ENCODE results near the gene OPHN1.
"Not testable (repeated sequence)": the region's sequence is repeated elsewhere in the genome, so short reads cannot be mapped to it uniquely, and the experiment has no call there.

Gene OPHN1

GRCh38 chrX:68421636-68422035 is 11.7 kb downstream of the OPHN1 start:
- no peak for DNase-seq

- no peak for DNase-seq
Observed at GRCh38 chrX:68420559-68420958, 12.7 kb downstream of the OPHN1 start.

DNA sequence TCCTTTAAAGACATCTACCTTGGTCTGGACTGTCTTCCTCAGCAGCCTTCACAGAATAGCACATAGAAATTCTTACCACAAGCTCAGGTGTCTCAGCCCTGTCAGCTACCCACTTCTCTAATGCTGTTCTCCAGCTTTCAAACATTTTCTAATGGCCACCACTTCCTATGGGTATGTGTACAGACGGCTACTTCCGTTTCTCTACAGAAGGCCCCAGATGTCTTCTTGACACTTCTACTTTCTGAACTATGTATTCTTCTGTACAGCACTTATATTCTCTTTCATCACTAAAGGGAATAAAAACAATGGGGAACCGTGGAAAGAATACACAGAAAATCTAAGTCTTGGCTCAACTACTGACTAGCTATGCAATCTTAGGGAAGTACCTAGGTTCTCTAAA is 13.3 kb downstream of the OPHN1 start:
- DNase-seq = no peak

DNA sequence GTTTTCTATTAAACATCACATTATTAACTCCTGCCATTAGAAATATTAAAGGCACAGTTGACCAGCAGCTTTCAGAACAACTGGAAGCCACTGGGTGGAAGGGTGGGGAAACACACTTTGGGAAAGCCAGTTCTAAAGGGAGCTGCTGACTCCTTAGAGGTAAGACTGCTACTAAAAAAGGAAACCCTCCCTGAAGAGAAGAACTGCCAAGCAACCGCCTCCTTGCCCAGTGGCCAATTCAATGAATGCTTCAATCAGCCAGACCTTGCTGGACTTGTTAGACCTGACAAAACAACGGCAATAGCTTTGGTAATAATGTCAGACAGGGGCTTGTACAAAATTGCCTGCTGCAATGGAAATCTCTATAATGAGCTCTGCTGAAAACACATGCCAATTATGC is 15.6 kb downstream of the OPHN1 start:
- DNase-seq = no peak

- no peak for DNase-seq
Observed at GRCh38 chrX:68416592-68416991, 16.7 kb downstream of the OPHN1 start.

- DNase-seq = no peak
Observed at GRCh38 chrX:68415316-68415715, 18.0 kb downstream of the OPHN1 start.

- DNase-seq = no peak
Observed at GRCh38 chrX:68413254-68413653, 20.0 kb downstream of the OPHN1 start.

- DNase-seq = no peak
Observed at GRCh38 chrX:68411729-68412128, 21.6 kb downstream of the OPHN1 start.

DNA sequence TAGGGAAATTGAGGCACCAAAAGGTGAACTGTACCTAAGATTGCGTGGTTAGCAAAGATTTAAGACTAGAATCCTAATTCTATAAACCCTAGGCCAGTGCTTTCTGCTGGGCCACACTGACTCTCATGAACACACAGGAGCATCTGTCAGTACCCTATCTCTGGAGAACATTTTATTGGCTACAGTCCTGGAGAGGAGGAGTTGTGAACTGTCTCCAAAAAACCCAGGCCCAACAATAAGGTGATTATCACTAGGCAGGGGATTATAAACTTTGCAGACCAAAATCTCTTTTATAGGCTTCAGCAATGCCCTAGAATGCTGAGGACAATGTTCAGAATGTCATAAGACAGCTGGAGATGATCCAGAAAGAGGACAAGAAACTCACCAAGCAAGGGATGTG is 24.1 kb downstream of the OPHN1 start:
- DNase-seq = no peak

DNA sequence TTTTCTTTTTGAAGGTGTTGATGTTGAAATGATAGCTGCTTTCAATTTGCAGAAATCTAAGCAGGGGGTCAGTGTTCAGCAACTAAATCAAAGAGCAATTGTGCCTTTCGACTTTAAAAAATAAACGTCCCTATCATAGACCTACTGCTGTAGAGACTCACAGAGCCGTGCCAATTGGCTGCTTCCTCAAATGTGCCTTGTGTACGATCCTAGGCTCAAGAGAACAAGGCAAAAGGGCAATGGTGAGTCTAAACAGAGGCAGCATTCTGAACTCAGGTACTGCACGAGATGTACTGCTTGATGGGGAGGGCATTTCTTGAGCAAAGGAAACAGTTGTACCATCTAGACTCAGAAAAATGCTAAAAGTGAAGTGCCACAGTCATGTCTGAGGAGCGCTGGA is 29.8 kb downstream of the OPHN1 start:
- no peak for DNase-seq

DNA sequence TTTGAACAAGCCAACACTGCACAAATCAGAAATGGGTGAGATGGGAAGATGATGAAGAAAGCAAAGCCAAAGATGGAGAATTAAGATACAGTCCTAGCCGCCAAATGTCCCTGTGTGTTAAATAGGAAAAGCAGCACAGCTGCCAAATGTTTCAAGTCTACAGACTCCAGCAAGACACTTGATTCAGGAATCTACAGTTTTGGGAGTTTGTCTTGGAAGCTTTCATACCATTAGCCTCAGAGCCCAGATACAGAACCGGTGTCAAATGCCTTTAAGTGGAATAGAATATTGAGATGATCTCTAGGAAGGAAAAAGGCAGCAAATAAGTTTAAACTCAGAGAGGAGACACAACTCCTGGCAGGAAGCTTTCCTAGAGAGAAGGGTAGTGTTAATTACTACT is 30.3 kb downstream of the OPHN1 start:
- no peak for DNase-seq

DNA sequence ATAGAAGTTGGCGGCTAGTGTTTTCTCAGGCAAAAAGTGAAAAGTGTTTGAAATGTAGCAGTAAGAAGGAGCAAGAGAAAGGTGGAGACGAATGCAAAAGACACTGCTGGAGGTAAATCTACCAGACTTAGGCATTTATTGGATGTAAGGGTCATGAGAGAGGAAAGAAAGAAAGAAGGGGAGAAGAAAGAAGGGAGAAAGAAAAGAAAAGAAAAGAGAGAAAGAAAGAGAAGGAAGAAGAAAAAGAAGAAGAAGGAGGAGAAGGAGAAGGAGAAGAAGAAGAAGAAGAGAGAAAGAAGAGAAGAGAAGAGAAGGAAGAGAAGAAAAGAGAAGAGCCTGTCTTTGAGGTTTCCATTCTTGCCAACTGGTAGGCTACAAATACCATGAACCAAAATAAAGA is 31.2 kb downstream of the OPHN1 start:
- no peak for DNase-seq

DNA sequence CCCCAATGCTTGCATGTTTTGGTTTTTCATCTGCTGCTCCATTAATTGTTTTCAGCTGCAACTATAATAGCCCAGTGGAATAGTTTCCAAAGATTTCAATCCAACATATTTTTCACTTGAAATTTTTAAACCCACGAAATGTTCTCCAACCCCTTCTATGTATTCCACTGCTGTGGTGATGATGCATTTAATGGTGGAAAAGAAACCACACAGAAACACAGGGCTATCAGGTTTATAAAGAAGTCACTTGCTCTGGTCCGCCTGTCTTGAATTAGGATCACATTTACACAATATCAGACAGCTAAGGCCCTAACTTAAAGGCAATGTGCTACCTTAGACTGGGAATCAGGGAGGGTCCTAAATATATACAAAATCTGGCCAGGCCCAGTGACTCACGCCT is 35.0 kb downstream of the OPHN1 start:
- DNase-seq = no peak

GRCh38 chrX:68396953-68397352 is 36.3 kb downstream of the OPHN1 start:
- DNase-seq = no peak

- DNase-seq = not testable (repeated sequence)
Observed at GRCh38 chrX:68389419-68389960, 43.8 kb downstream of the OPHN1 start.

DNA sequence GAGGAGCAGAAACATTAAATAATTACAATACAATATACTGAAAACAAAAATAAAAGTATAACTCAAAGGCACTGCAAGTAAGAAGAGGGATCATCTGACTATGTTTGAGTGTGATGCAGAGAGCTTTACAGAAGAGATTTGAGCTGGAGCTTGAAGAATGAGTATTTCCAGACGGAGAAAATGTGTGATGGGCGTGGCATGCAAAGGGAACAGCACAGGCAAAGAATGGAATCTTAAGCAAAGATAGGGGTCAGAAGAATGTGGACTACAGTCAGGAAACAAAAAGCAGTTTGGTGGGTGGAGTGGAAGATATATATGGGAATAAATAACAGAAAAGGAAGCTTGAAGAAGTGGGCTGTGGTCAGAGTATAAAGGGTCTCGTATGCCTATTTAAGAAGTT is 45.5 kb downstream of the OPHN1 start:
- DNase-seq = no peak

- no peak for DNase-seq
Observed at GRCh38 chrX:68383540-68383939, 49.8 kb downstream of the OPHN1 start.

- not testable (repeated sequence) for DNase-seq
Observed at GRCh38 chrX:68377579-68377978, 55.7 kb downstream of the OPHN1 start.

GRCh38 chrX:68376373-68376772 is 56.9 kb downstream of the OPHN1 start:
- no peak for DNase-seq

GRCh38 chrX:68375803-68376202 is 57.5 kb downstream of the OPHN1 start:
- no peak for DNase-seq

GRCh38 chrX:68372665-68373064 is 60.6 kb downstream of the OPHN1 start:
- DNase-seq = no peak

GRCh38 chrX:68369559-68369958 is 63.7 kb downstream of the OPHN1 start:
- no peak for DNase-seq

- DNase-seq = no peak
Observed at GRCh38 chrX:68365341-68365740, 68.0 kb downstream of the OPHN1 start.

DNA sequence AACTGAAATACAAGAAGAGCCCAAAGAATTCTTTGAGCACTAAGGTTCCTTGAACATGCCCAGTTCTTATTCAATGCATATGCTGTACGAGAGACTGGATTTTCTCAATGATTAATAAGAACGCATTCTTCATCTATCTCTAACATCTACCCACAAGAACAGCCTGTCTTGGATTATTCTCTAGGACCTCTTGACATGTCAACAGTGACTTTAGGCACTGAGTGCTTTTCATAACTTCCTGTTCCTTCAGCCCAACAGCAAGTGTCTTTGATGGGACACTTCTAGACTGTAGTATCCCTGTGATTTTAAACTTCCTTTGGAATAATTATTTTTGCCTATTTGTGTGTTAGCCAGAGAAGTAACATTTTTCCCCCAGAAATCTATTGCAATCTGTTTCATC is 69.3 kb downstream of the OPHN1 start:
- DNase-seq = no peak

GRCh38 chrX:68358679-68359078 is 74.6 kb downstream of the OPHN1 start:
- DNase-seq = no peak

DNA sequence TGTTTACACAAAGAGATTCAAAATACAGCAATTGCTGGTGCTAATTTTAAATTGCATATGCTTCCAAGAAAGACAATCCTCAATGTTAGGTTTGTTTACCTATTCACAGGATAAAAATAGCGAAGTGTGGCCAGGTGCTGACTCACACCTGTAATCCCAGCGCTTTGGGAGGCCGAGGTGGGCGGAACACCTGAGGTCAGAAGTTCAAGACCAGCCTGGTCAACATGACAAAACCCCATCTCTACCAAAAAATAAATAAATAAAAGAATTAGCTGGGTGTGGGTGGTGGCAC is 77.7 kb downstream of the OPHN1 start:
- DNase-seq = no peak
